ENCODE data around the gene ESR1.
A peak's percentile ranks its signal among the peaks of the same experiment; 100 is the strongest.

The ESR1 gene

GRCh38 chr6:152078001-152078400, 270.5 kb downstream of the ESR1 start:
- H3K9me3 Mint-ChIP-seq = peaks cover 34% of the 10 kb centered on the region
- no peaks in the 10 kb centered on the region for H3K4me1 Mint-ChIP-seq
- no peak overlapping the region for H3K27ac Mint-ChIP-seq
- H3K27me3 Mint-ChIP-seq (ENCODE audit: low read depth, poor library complexity) = peaks cover 6% of the 10 kb centered on the region
- TF ChIP-seq CTCF (IDR thresholded peaks at IDR 0.05) = no peak
- no peak for DNase-seq
- no peak overlapping the region for H3K4me3 Mint-ChIP-seq
- H3K36me3 Mint-ChIP-seq (ENCODE audit: low read depth) = no peaks in the 10 kb centered on the region

DNA sequence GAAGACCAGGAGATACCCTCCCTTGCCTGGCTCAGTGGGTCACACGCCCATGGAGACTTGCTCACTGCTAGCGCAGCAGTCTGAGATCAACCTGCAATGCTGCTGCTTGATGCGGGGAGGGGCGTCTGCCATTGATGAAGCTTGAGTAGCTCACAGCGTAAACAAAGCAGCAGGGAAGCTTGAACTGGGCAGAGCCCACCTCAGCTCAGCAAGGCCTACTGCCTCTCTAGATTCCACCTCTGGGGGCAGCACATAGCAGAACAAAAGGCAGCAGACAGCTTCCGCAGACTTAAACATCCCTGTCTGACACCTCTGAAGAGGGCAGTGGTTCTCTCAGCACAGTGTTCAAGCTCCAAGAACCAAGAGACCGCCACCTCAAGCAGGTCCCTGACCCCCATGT, 271.3 kb downstream of the ESR1 start:
- no peaks in the 10 kb centered on the region for H3K4me1 Mint-ChIP-seq
- peaks cover 6% of the 10 kb centered on the region for H3K27me3 Mint-ChIP-seq (ENCODE audit: low read depth, poor library complexity)
- H3K27ac Mint-ChIP-seq = no peak overlapping the region
- no peak overlapping the region for H3K4me3 Mint-ChIP-seq
- H3K36me3 Mint-ChIP-seq (ENCODE audit: low read depth) = no peaks in the 10 kb centered on the region
- peaks cover 39% of the 10 kb centered on the region for H3K9me3 Mint-ChIP-seq
- peak; percentile 10 for DNase-seq
- peak; percentile 11 for TF ChIP-seq CTCF (IDR thresholded peaks at IDR 0.05)

- TF ChIP-seq CTCF (IDR thresholded peaks at IDR 0.05) = no peak
- H3K4me1 Mint-ChIP-seq = no peaks in the 10 kb centered on the region
- H3K27ac Mint-ChIP-seq = no peak overlapping the region
- no peak for DNase-seq
- H3K9me3 Mint-ChIP-seq = peaks cover 13% of the 10 kb centered on the region
- no peaks in the 10 kb centered on the region for H3K36me3 Mint-ChIP-seq (ENCODE audit: low read depth)
- H3K4me3 Mint-ChIP-seq = no peak overlapping the region
- H3K27me3 Mint-ChIP-seq (ENCODE audit: low read depth, poor library complexity) = peaks cover 8% of the 10 kb centered on the region
Measured at GRCh38 chr6:152085451-152085921, 278.0 kb downstream of the ESR1 start.

GRCh38 chr6:152086223-152086873, 278.9 kb downstream of the ESR1 start:
- no peak for TF ChIP-seq CTCF (IDR thresholded peaks at IDR 0.05)
- H3K36me3 Mint-ChIP-seq (ENCODE audit: low read depth) = no peaks in the 10 kb centered on the region
- no peak overlapping the region for H3K27ac Mint-ChIP-seq
- no peak overlapping the region for H3K4me3 Mint-ChIP-seq
- peaks cover 4% of the 10 kb centered on the region for H3K27me3 Mint-ChIP-seq (ENCODE audit: low read depth, poor library complexity)
- H3K4me1 Mint-ChIP-seq = no peaks in the 10 kb centered on the region
- peaks cover 13% of the 10 kb centered on the region for H3K9me3 Mint-ChIP-seq
- no peak for DNase-seq

GRCh38 chr6:152087096-152087495, 279.6 kb downstream of the ESR1 start:
- Mint-ChIP-seq H3K4me3 (no peak overlapping the region), H3K9me3 (peaks cover 13% of the 10 kb centered on the region), H3K27me3 (ENCODE audit: low read depth, poor library complexity) (peaks cover 7% of the 10 kb centered on the region), H3K4me1 (no peaks in the 10 kb centered on the region), H3K27ac (no peak overlapping the region), H3K36me3 (ENCODE audit: low read depth) (no peaks in the 10 kb centered on the region)
- no peak for TF ChIP-seq CTCF (IDR thresholded peaks at IDR 0.05)
- no peak for DNase-seq

DNA sequence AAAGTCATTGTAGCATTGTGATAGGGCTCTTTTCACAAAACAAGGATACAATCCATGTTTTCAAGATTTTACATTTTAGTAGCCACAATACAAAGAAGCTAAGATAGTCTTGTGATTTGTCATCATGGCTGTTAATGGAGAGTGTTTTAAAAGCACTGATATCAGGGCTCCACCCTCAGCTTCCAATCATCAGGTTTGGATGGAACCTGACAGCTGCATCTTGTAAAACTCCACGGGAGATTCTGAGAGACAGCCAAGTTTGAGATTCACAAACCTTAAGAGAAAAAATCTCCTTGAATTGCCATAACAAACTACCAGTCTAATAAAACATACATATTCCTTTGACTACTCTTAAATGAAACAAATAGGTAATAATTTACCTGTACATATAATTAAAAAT, 280.2 kb downstream of the ESR1 start:
- Mint-ChIP-seq H3K36me3 (ENCODE audit: low read depth) (no peaks in the 10 kb centered on the region), H3K4me1 (no peaks in the 10 kb centered on the region), H3K9me3 (peaks cover 8% of the 10 kb centered on the region), H3K4me3 (no peak overlapping the region), H3K27ac (no peak overlapping the region), H3K27me3 (ENCODE audit: low read depth, poor library complexity) (peaks cover 7% of the 10 kb centered on the region)
- no peak for TF ChIP-seq CTCF (IDR thresholded peaks at IDR 0.05)
- DNase-seq = no peak
